NCI-H748 (cell line): ENCODE results near the gene TEX19.

ENCODE experiments used
- DNase-seq: peaks from one replicate; lab custom pipeline; 2025; ENCODE audit not compliant: unreplicated experiment; lab: John Stamatoyannopoulos, UW

Gene TEX19, protein sequence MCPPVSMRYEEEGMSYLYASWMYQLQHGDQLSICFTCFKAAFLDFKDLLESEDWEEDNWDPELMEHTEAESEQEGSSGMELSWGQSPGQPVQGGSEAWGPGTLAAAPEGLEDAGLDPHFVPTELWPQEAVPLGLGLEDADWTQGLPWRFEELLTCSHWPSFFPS

DNA sequence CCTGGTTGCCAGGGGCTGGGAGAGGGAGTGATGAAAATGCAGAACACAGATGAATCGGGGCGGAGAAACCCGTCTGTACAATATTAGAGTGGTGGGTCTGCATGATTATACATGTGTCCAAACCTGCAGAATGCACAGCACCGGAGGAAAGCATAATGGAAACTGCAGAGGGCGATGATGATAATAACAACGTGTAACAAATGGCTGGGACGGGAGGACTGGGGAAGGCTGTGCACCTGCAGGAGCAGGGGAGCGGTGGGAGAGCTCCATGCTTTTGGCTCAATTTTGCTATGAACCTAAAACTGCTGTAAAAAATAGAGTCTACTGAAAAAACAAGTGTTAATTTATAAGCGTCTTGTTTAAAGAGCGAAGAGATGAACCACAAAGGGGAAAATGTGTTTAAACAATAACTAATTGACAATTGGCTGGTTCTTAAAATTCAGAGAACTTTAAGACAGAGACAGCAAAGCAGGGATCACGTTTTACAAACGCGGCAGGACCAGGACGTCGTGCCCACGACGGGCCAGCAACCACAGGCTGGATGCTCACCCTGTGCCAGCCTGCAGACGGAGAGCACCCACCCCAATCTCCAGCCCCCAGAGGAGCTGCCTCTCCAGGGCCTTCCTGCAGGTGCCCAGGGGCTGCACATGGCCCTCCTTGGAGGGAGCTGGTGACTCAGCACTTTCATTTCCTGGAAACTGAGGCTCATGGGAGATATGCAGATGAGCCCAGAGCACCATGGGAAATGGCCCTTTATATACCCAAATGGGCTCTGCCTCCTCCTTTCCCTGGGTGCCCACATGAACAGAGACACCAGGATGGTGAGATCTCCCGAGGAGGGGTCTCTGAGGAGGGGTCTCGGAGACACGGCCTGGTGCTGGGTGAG, at the start of gene TEX19:
TEX19 (plus strand) TSS at position 783 of the 886 bp plus-strand sequence. CDS start 2,904 bp downstream, outside the sequence.
- DNase-seq, result peak; percentile 65

GRCh38 chr17:82309656-82310570, 49.1 kb upstream of the TEX19 start:
- no peak for DNase-seq

DNA sequence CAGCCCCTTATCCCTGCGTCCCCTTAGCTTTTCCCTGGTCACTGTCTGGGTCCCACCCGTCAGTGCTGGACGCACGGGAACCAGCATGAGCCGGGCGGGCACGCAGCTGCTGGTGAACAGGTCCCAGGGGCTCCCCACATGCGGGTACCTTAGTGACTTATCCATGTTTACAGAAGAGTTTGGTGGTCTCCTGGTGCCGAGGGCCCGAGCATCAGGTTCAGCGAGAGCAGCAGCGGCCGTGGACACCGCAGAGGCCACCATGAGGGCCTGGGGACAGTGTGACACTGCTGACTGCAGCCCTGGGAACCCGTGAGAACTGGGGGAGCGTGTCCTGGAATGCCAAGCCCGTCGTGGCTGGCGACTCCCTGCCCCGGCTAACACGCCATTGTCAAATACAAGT, 48.2 kb upstream of the TEX19 start:
- no peak for DNase-seq

DNA sequence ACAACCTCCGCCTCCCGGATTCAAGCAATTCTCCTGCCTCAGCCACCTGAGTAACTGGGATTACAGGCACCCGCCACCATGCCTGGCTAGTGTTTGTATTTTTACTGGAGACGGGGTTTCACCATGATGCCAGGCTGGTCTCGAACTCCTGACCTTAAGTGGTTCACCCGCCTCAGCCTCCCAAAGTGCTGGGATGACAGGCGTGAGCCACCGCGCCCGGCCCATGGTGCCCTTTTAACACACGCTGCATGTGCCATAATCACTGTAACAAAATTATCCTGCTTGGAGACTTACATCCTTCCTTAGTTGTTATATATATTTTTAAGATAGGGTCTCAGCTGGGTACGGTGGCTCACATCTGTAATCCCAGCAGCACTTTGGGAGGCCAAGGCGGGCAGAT, 47.1 kb upstream of the TEX19 start:
- DNase-seq, result no peak

DNA sequence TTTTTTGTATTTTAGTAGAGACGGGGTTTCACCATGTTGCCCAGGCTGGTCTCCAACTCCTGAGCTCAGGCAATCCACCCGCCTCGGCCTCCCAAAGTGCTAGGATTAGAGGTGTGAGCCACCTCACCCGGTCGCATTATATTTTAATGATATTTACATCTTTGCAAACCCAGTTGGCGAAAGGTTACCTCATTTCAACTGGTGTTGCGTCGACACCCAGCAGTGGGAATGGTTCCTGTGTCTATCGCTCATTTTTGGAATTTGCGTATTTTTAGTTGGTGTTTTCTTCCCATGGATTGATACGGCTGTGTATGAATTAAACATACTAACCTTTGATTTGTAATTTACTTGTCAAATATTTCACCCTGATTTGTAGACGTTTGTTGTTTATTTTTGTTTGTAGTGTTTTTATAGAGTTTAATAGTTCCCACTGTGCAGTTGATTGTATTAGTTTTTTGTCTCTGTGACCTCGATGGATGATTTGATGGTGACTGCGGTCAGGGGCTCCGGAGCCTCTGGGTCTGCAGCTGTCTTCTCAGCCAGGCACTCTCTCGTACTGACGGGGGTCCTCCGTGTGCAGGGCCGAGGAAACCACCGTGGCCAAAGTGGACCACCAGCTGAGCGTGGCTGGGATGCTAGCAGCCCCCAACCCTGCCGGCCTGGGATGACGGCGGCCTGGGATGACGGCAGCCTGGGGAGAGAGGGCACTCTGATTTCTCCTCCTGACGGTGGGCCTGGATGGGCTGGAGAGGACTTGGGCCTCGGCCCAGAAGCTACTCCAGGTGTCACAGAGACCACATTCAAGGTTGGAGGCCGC, 45.6 kb upstream of the TEX19 start:
- no peak for DNase-seq

DNA sequence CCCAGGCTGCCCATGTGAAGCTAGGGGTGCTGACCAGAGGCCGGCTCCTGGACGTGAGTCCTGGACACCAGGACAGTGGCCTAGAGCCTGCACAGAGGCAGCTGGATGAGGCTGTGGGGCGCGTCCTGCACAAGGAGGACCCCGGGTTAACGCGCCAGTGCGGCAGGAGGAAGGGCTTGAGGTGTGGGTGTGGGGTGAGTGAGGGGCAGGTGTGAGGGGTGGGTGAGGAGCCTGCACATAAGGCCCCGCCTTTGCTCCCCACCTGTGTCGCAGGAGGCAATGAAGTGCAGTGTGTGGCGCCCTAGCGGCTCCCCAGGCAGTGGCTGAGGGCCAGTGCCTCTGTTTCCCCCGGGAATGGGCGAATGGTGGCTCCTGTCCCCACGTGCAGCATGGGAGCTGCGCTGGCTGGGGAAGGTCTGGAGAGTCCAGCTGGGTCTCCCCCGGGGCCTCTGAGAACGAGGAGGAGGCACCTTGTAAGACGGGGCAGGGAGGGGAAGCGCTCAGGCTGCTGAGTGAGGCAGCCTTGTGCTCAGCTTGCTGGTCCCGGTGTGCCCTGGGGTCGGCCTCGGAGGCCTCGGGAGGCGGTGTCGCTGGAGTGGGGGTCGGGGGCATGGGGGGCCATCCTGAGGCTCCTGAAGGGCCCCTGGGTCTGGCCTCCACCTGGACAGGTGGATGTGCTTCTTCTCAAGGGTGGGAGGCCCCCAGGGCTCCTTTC, 44.9 kb upstream of the TEX19 start:
- no peak for DNase-seq

- DNase-seq, result no peak
These were observed 44.1 kb upstream of the TEX19 start for GRCh38 chr17:82314727-82315605.

- no peak for DNase-seq
These were observed 43.2 kb upstream of the TEX19 start for GRCh38 chr17:82315703-82316358.

DNA sequence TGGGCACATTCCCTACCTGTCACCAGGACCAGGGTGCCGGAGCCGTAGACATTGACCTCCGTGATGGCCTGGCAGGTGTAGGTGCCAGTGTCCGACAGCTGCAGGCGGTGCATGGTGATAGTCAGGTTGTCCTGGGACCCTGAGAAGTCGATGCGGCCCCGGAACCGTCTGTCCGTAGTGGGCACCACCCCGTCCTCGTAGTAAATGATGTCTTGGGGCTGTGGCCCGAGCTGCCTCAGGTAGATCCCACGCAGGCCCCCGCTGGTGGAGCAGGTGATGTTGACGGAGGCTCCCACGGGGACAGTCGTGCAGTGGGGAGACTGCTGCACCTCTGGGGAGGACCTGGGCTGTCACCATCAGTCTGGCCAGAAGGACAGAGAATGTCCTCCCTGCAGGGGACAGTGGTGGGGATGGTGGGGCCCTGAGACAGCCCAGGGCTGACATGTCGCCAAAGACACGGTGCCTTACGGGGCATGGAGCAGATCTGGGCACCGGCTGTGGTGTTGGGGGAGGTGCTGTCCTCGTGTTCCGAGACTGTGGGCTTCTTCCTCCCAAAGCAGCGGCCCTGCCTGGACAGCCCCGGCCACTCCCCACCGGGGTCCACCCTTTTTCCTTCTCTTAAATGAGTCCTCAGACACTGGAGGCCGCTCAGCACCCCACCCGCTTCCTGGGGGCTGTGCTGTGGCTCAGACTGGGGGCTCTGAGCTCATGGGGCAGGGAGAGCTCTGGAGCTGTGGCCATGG, 42.2 kb upstream of the TEX19 start:
- DNase-seq, result no peak

- DNase-seq, result no peak
These were observed 41.5 kb upstream of the TEX19 start, which contains the start of gene CD7 for GRCh38 chr17:82317394-82318168. CD7 (minus strand) TSS chr17:82317608; CDS start chr17:82317495, 113 bp downstream.

GRCh38 chr17:82318169-82318498, 40.9 kb upstream of the TEX19 start:
- DNase-seq, result no peak

DNA sequence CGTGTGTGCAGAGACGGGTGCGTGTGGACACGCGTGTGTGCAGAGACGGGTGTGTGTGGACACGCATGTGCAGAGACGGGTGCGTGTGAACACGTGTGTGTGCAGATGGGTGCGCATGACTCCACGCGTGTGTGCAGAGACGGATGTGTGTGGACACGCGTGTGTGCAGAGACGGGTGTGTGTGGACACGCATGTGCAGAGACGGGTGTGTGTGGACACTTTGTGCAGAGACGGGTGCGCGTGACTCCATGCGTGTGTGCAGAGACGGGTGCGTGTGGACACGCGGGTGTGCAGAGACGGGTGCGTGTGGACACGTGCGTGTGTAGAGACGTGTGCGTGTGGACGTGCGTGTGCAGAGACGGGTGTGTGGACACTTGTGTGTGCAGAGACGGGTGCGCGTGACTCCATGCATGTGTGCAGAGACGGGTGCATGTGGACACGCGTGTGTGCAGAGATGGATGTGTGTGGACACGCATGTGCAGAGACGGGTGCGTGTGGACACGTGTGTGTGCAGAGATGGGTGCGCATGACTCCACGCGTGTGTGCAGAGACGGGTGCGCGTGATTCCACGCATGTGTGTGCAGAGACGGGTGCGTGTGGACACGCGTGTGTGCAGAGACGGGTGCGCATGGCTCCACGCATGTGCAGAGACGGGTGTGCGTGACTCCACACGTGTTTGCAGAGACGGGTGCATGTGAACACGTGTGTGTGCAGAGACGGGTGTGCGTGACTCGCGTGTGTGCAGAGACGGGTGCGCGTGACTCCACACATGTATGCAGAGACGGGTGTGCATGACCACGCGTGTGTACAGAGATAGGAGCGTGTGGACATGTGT, 40.1 kb upstream of the TEX19 start:
- no peak for DNase-seq

DNA sequence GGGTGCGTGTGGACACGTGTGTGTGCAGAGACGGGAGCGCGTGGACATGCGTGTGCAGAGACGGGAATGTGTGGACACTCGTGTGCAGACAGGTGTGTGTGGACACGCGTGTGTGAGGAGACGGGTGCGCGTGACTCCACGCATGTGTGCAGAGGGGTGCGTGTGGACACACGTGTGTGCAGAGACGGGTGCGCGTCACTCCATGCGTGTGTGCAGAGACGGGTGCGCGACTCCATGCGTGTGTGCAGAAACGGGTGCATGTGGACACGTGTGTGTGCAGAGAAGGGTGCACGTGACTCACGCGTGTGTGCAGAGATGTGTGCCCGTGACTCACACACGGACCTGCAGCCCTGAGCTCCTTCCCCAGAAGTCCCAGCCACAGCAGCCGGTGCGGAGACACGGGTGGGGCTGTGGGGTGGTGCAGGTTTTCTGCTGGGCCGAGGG, 39.4 kb upstream of the TEX19 start:
- no peak for DNase-seq

- no peak for DNase-seq
These were observed 38.8 kb upstream of the TEX19 start for GRCh38 chr17:82320140-82320840.
